GM06990 (cell line): ENCODE measurements around the gene STEAP1.

Source experiments
- DNase-seq: peaks from one replicate; pipeline ENCODE4 v3.0.0-alpha.2; 2011; ENCODE audit not compliant: insufficient read length; ENCODE audit errors: extremely low read depth
- H3K27me3 ChIP-seq: replicated peaks from 2 replicates; pipeline ENCODE4 v1.6.0; 2011; ENCODE audit warnings: low read length; ENCODE audit not compliant: control insufficient read depth, insufficient read depth
- H3K36me3 ChIP-seq: 2 replicates; pipeline ENCODE4 v1.5.1; 2011; ENCODE audit warnings: low read length; ENCODE audit not compliant: control insufficient read depth, insufficient read depth
- H3K4me3 ChIP-seq: replicated peaks from 2 replicates; pipeline ENCODE4 v1.5.1; 2011; ENCODE audit warnings: low read depth, mild to moderate bottlenecking, control low read depth, low read length
- CTCF ChIP-seq: IDR thresholded peaks from 2 replicates; pipeline ENCODE4 v1.5.1; 2011; ENCODE audit warnings: low read length, control low read depth, mild to moderate bottlenecking, inconsistent platforms; ENCODE audit not compliant: insufficient read depth, poor library complexity, severe bottlenecking

STEAP1 gene

GRCh38 chr7:90207956-90208355 is 53.7 kb downstream of the STEAP1 start:
- H3K4me3 ChIP-seq, result no peak overlapping the region
- H3K36me3 ChIP-seq, result no peaks in the 10 kb centered on the region
- no peak for DNase-seq
- no peak for TF ChIP-seq CTCF
- no peaks in the 10 kb centered on the region; the same call in 1 of the 2 replicates for H3K27me3 ChIP-seq

GRCh38 chr7:90209776-90210175 is 55.5 kb downstream of the STEAP1 start:
- H3K36me3 ChIP-seq, result no peaks in the 10 kb centered on the region
- TF ChIP-seq CTCF, result no peak
- DNase-seq, result no peak
- H3K27me3 ChIP-seq, result no peaks in the 10 kb centered on the region; the same call in 1 of the 2 replicates
- no peak overlapping the region for H3K4me3 ChIP-seq

GRCh38 chr7:90210475-90210874 is 56.2 kb downstream of the STEAP1 start:
- H3K36me3 ChIP-seq, result no peaks in the 10 kb centered on the region
- TF ChIP-seq CTCF, result no peak
- no peak for DNase-seq
- no peaks in the 10 kb centered on the region; the same call in 1 of the 2 replicates for H3K27me3 ChIP-seq
- H3K4me3 ChIP-seq, result no peak overlapping the region

- Histone ChIP-seq H3K4me3 (no peak overlapping the region), H3K27me3 (no peaks in the 10 kb centered on the region; the same call in 1 of the 2 replicates), H3K36me3 (no peaks in the 10 kb centered on the region)
- no peak for TF ChIP-seq CTCF
- DNase-seq, result no peak
These were observed 56.7 kb downstream of the STEAP1 start for GRCh38 chr7:90210981-90211380.

- peak; percentile 72 for DNase-seq
- H3K36me3 ChIP-seq, result no peaks in the 10 kb centered on the region
- no peak for TF ChIP-seq CTCF
- no peaks in the 10 kb centered on the region; the same call in 1 of the 2 replicates for H3K27me3 ChIP-seq
- H3K4me3 ChIP-seq, result no peak within 1 kb of the TSS
These were observed 57.3 kb downstream of the STEAP1 start, which contains the start of gene STEAP2 for GRCh38 chr7:90211391-90212148. TSS of gene STEAP2 (plus strand) at chr7:90211740. CDS start at chr7:90225083, 13,343 bp downstream.
